Urinary bladder (tissue), 4 donors: Measurements from ENCODE around the gene RPTOR. TPM values are rescaled to one million over a fixed set of nuclear protein-coding genes. Genes with fewer than 3 reads are reported as not detected.

Source experiments
- DNase-seq: peaks from one replicate; pipeline ENCODE4 v3.0.0-alpha.2; 2015; ENCODE audit errors: extremely low spot score
- H3K27ac ChIP-seq: one replicate; pipeline ENCODE4 v1.5.1; 2013; ENCODE audit warnings: low read depth, mild to moderate bottlenecking, moderate library complexity
- H3K36me3 ChIP-seq: one replicate; pipeline ENCODE4 v1.6.1; 2013; ENCODE audit warnings: mild to moderate bottlenecking, moderate library complexity; ENCODE audit not compliant: insufficient read depth
- H3K4me1 ChIP-seq: one replicate; pipeline ENCODE4 v1.6.1; 2013; ENCODE audit warnings: mild to moderate bottlenecking, moderate library complexity; ENCODE audit not compliant: insufficient read depth
- H3K4me3 ChIP-seq: one replicate; pipeline ENCODE4 v1.5.1; 2013; ENCODE audit warnings: low read depth, low read length
- WGBS: extraction: QIAGEN DNeasy Blood & Tissue Kit; methylation state at CpG from one replicate; pipeline ENCODE4 v1.1.7; 2013; 5-methylcytosine and 5-hydroxymethylcytosine counted together
- polyA plus RNA-seq: library from polyadenylated mRNA; stranded (reverse); fragments of 200-250 nt; gene quantifications from one replicate; pipeline ENCODE4 v1.2.3, GENCODE V29; 2013
- total RNA-seq: library from RNA; depleted of rRNA; stranded (reverse); fragments of >200 nt; gene quantifications from one replicate; pipeline ENCODE4 v1.2.3, GENCODE V29; 2014
- donor health status: healthy with polysubstance abuse.
- donor health status: healthy.

The RPTOR gene
- total and polyA plus RNA-seq, 2 donors, result 23.5 to 54.1 TPM

DNA sequence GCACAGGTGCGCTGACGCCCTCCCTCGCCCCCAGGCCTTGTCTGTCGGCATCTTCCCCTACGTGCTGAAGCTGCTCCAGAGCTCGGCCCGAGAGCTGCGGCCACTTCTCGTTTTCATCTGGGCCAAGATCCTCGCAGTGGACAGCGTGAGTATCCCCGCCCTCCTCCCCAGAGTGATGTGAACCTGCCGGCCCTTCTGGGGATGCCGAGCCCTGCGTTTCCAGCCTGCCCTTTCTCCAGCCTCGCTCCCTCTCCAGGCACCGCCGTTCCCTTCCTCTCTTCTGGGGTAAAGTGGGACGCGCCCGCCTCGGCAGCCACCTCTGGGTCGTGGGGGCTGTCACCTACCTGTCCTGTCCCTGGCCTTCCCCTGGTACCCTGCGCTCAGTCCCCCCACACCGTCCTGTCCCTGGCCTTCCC is 313.1 kb downstream of the RPTOR start:
- DNase-seq, result no peak
- Histone ChIP-seq H3K36me3 (no peaks in the 10 kb centered on the region), H3K4me3 (no peak overlapping the region), H3K4me1 (peaks cover 4% of the 10 kb centered on the region), H3K27ac (no peak overlapping the region)
- WGBS, result 94% methylated on average over 25 of the region's 25 CpGs

DNA sequence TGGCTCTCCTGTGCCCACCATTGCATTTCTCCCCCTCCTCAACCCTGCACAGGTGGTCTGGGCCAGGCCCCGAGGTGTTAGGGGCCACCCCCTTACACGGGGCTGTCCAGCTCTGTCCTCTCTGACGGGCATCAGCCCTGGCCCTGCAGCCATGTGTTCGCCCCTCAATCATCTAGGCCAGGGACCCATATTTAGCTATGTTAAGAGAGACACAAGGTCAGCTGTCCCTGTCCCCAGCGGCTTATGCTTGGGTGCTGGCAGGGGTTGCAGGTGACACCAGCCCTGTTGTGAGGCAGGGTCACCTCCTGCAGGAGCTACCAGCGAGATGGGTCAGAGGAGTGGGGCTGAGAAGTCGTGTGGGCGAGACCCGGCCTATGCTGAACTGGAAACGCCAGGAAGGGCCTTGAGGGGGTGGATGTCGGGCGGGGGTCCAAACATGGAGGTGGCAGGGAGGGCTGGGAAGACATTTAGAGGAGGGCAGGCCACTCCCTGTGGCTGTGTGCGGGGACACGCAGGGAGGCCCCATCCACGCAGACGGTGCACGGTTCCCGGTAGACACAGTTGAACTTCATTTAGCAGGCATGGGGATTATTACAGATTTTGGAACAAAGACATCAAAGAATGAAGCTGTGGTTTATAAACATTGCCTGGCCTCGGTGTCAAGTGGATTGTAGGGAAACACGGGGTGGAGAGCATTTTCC is 313.8 kb downstream of the RPTOR start:
- H3K4me1 ChIP-seq, result peaks cover 4% of the 10 kb centered on the region
- H3K36me3 ChIP-seq, result no peaks in the 10 kb centered on the region
- no peak overlapping the region for H3K4me3 ChIP-seq
- H3K27ac ChIP-seq, result no peak overlapping the region
- WGBS, result 84% methylated on average over 20 of the region's 20 CpGs
- no peak for DNase-seq

DNA sequence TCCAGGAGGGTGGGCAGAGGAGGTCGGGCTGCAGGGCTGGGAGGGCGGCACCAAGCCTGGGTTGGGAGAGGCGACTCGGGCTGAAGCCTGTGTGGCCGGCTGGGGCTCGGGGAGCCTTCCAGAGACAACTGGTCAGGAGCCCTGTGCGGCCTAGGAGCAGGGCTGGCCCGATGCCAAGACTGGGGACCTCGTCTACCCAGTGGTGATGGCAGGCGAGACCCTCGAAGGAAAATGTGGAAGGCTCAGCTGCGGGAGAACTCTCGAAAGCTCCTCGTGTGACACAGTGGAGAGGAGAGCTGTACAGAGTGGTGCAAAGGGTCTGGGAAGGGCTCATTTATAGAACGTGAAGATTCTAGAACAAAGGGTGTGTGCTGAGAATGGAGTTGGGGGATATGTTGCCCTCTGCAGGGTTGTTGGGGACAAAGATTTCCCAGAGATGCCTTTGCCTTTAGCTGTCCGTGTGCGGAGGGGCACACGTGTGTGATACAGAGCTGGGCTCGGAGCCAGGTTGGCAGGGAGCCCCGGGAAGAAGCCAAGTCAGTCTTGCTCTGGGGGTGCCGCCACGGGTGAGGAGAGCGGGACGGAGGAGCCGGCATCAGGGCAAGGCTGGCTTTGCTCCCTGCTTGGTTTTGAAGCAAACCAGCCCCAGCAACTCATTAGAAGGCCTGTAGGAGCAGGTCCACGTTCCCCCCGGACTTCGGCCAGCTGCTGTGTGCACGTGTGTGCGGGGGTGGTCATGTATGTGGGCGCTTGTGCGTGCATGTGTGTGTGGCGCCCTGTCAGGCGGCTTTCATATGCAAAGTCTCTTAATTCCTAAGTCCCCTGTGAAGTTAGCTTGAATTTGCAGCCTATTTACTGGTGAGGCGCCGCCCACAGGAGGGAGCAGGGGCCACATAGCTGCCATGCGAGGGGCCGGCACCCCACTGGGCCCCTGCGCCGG is 314.6 kb downstream of the RPTOR start:
- WGBS, result 54% methylated on average over 40 of the region's 40 CpGs
- Histone ChIP-seq H3K36me3 (no peaks in the 10 kb centered on the region), H3K4me1 (peaks cover 4% of the 10 kb centered on the region), H3K27ac (no peak overlapping the region), H3K4me3 (no peak overlapping the region)
- DNase-seq, result peak; percentile 48

DNA sequence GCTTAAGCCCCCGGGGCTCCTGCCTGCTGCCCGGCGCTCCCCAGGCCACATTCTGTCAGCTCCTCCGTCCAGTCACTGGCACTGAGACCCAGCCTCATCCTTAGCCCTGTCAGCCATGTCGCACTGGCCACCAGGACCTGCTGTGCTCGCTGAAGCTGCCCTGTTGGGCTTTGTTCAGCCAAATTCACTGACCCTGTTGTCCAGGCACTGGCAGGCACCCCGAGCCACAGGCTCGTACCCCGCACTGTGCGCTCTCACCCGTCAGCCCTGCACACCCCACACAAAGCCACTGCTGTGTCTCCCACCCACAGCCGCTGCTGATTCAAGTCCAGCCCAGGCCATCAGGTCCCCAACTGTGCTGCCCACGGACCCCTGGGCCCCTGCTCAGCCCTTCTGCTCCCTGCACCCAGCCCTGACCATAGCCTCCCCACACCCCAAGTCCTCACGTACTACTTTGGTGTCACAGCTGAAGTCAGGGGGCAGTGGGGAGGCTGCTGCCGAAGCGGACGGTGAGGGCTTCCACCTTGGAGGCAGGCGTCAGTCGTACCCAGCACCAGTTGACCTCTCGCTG is 315.5 kb downstream of the RPTOR start:
- peaks cover 4% of the 10 kb centered on the region for H3K4me1 ChIP-seq
- H3K4me3 ChIP-seq, result no peak overlapping the region
- WGBS, result 97% methylated on average over 20 of the region's 20 CpGs
- no peak overlapping the region for H3K27ac ChIP-seq
- H3K36me3 ChIP-seq, result no peaks in the 10 kb centered on the region
- no peak for DNase-seq

DNA sequence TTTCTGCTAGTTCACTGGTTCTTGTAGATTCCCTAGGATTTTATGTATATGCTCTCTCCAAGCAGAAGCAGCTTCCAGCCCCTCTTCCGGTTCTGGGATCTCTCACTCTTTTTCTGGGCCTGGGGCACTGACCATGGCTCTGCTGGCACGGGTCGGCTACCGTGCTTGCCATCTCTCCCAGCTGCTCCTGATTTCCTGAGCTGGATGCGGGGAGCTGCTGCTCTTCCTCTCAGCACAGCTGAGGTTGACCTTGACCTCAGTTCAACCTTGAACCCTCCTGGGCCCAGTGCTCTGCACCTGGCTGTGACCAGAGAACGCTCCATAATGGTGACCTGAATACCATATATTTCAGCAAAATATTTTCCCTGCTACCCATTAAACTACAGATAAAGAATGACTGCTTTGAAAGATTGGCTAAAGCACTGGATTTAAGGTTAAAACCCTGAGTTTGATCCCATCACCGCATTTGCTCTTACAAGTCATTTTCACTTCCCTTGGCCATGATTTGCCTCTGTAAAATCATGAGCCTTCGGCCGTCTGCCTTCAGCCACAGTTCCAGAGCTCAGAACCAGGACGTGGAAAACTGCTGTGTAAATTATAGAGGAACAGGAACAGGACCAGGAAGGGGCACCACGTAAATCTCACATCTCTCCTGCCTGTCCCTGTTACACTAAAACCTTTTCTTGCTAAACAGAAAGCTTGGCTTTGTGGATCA is 316.2 kb downstream of the RPTOR start:
- Histone ChIP-seq H3K4me1 (peaks cover 4% of the 10 kb centered on the region), H3K27ac (no peak overlapping the region), H3K36me3 (no peaks in the 10 kb centered on the region), H3K4me3 (no peak overlapping the region)
- no peak for DNase-seq
- 86% methylated on average over 11 of the region's 11 CpGs for WGBS

DNA sequence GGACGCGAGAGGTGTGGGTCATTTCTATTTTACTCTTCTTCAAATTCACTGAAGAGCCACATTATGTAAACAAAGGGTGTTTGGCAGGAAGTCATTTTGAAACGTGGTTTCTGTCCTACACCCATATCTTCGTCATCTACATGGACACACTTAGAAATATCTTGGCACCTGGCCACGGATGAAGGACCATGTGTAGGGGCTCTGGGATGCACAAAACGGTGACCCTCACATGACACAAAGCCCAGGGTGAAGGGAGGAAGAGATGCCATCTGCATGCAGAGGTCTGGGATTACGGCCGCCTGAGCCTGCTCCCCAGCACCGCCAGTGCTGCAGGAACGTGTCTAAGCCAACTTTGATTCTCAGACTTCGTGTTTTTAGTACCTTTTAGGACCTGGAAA is 316.8 kb downstream of the RPTOR start:
- Histone ChIP-seq H3K4me3 (no peak overlapping the region), H3K36me3 (no peaks in the 10 kb centered on the region), H3K27ac (no peak overlapping the region), H3K4me1 (peaks cover 4% of the 10 kb centered on the region)
- WGBS, result 70% methylated on average over 11 of the region's 11 CpGs
- no peak for DNase-seq

DNA sequence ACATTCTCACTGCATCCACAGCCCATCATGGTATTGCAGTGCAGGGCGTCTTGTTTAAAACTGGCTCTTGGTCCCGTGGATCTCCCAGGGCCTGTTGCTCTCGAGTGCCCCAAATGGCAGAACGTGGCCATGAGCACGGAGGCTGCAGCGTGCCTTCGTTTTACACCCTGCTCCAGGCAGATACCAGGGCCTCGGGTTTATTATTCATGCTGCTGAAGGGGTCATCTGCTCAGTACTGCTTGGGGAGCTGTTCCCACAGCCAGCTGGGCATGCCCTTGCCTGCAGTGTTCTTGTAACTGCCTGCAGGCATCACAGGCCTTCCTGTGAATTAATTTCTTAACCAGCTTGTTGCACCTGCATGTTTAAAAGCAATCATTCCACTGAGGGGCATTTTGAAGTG is 317.3 kb downstream of the RPTOR start:
- peak; percentile 48 for DNase-seq
- WGBS, result 51% methylated on average over 8 of the region's 8 CpGs
- H3K27ac ChIP-seq, result no peak overlapping the region
- peaks cover 4% of the 10 kb centered on the region for H3K4me1 ChIP-seq
- H3K36me3 ChIP-seq, result no peaks in the 10 kb centered on the region
- no peak overlapping the region for H3K4me3 ChIP-seq

DNA sequence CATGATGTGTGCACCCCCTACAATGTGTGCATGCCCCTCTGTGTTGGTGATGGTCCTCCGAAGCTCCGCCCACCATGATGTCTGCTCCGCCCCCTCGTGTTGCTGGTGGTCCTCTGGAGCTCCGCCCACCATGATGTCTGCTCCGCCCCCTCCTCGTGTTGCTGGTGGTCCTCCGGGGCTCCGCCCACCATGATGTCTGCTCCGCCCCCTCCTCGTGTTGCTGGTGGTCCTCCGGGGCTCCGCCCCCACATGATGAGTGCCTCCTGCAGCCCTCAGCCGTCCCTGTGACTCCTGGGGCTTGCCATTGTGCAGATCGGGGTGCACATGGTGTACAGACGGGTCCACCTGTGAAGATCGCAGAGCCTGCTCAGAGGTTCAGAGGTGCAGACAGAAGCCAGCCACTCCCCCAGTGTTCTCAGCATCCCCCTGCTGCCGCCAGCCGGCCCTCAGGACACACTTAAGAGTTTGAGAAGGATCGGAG is 317.9 kb downstream of the RPTOR start:
- 90% methylated on average over 20 of the region's 20 CpGs for WGBS
- DNase-seq, result no peak

DNA sequence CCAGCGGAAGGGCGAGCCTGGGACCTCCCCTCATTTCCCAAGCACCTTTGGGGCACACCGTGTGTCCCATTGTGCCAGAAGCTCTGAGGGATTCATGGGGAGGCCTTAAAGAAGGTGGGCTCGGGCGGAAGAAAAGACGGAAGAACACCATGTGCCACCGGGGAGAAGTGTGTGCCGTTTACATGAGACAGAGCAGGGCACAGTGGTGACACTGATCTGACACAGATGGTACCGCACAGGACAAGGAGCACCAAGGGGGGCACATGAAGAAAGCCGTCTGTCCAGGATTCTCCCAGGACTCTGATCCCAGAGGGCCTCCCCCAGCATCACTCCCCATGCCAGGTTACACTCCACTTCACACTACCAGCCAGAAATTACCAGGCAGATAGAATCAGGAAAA is 318.3 kb downstream of the RPTOR start:
- peaks cover 4% of the 10 kb centered on the region for H3K4me1 ChIP-seq
- H3K27ac ChIP-seq, result no peak overlapping the region
- no peak overlapping the region for H3K4me3 ChIP-seq
- H3K36me3 ChIP-seq, result no peaks in the 10 kb centered on the region
- 97% methylated on average over 10 of the region's 10 CpGs for WGBS
- no peak for DNase-seq

More for the DNA sequence above, 317.9 kb downstream of the RPTOR start:
- Histone ChIP-seq H3K4me1 (peaks cover 4% of the 10 kb centered on the region), H3K27ac (no peak overlapping the region), H3K4me3 (no peak overlapping the region), H3K36me3 (no peaks in the 10 kb centered on the region)

DNA sequence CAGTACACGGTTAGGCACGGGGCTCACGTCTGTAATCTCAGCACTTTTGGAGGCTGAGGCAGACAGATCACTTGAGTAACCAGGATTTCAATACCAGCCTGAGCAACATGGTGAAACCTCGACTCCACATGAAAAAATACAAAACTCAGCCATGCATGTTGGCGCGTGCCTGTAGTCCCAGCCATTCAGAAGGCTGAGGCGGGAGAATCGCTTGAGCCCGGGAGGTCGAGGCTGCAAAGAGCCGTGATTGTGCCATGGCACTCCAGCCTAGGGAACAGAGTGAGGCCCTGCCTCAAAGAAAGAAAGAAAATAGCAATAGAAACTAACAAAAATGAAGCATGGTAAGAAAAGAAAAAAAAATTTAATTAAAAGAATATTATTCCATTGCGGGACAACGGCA is 319.0 kb downstream of the RPTOR start:
- H3K36me3 ChIP-seq, result no peaks in the 10 kb centered on the region
- DNase-seq, result no peak
- WGBS, result 99% methylated on average over 13 of the region's 13 CpGs
- no peak overlapping the region for H3K4me3 ChIP-seq
- no peak overlapping the region for H3K27ac ChIP-seq
- H3K4me1 ChIP-seq, result peaks cover 4% of the 10 kb centered on the region

DNA sequence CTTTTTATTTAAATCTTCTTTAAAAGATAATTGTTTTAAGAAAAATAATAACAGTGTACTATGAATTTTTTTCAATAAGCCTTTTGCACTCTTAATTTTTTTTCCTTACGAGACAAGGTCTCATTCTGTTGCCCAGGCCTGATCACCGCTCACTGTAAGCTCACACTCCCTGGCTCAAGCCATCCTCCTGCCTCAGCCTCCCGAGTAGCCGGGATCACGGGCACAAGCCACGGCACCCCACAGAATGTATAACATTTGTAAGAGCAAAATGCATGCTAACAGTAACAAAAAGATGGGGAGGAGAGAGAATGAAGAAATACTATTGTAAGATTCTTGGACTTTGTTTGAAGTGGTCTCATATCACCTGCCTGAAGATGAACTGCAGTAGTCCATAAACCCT is 320.1 kb downstream of the RPTOR start:
- over 99% methylated on average over 6 of the region's 6 CpGs for WGBS
- no peaks in the 10 kb centered on the region for H3K36me3 ChIP-seq
- no peak overlapping the region for H3K4me3 ChIP-seq
- DNase-seq, result no peak
- H3K4me1 ChIP-seq, result no peaks in the 10 kb centered on the region
- H3K27ac ChIP-seq, result no peak overlapping the region

DNA sequence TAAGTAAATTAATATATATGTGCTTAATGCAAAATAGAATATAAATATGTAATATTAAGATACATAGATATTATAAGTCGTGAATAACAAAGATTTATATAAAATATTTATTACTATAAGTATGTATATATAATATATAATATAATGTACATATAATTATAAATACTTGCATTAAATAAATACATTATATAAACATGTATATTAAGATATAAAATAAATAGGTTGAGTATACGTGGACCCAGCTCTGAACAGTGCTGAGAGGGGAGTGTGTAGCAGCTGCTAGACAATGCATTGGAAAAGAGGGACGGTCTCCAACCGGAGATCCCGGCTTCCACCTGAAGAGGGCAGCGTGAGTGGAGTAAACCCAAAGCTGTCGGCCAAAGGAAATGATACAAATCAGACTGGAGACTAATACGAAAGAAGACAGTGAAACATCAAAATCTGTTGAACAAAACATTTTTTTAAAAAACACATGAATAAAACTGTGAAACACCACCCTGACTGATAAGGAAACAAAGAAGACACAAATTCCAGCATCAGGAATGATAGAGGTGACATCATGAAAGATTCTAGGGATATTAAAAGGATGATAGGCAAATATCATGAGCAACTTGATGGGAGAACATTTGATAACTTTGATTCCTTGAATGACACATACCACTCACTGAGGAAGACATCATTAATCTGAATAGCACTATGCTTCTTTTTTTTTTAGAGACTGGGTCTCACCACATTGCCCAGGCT is 321.6 kb downstream of the RPTOR start:
- 17% methylated on average over 8 of the region's 8 CpGs for WGBS
- H3K4me1 ChIP-seq, result no peaks in the 10 kb centered on the region
- no peak overlapping the region for H3K27ac ChIP-seq
- H3K36me3 ChIP-seq, result no peaks in the 10 kb centered on the region
- H3K4me3 ChIP-seq, result no peak overlapping the region
- DNase-seq, result no peak
